ENCODE data around the gene DDAH1. TPM values are rescaled to one million over a fixed set of nuclear protein-coding genes. Genes with fewer than 3 reads are reported as not detected.
"Not testable (repeated sequence)": the region's sequence is repeated elsewhere in the genome, so short reads cannot be mapped to it uniquely, and the experiment has no call there.

The DDAH1 gene
- total and polyA plus RNA-seq, 2 experiments from 2014 or later: 9.1 to 15.5 TPM

DNA sequence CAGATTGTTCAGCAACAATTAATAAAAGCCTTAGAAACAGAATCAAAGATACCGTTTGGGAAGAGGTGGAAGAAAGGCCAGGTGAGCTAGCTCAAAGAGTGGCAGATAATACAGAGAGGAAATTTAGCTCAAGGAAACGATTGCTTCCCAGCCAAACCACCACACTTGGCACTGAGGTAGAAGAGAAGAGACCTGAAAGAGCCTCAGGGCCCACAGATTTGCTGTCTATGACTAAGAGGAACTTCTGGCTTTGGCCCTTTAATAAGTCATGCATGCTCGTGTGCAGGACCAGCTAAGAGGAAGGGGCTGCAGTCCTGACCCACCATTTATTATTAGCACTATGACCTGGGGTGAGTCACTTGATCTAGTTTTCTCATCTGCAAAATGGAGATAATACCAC, 115.7 kb downstream of the DDAH1 start:
- Histone ChIP-seq H3K27me3 (no peaks in the 10 kb centered on the region), H3K9me3 (ENCODE audit: low read depth) (no peaks in the 10 kb centered on the region), H3K36me3 (no peaks in the 10 kb centered on the region), H3K27ac (no peak overlapping the region), H3K4me3 (no peak overlapping the region), H3K4me1 (ENCODE audit: low read depth) (no peaks in the 10 kb centered on the region)
- TF ChIP-seq CTCF (IDR thresholded peaks at IDR 0.05; ENCODE audit: low read depth, low read length): no peak
- DNase-seq (ENCODE audit: low read depth in 1 of 2, low spot score in 1 of 2): no peak

DNA sequence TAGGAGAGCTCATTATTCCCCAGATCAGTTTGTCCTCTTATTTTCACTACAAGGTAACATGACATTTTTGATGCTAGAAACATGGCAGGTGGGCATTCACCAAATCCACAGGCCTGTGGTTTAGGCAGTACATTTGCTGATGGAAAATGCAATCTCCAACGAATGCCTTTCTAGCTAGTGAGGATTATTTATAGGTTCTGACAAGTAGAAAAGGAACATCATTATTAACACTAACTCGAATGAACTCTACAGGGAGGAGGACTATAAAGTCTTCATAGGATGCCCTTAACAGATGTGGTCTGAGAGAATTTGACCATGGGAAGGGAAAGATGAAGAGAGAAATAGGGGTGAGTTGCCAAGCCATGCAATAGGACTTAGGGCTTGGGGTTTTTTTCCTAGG, 117.1 kb downstream of the DDAH1 start:
- H3K27ac ChIP-seq: no peak overlapping the region
- H3K9me3 ChIP-seq (ENCODE audit: low read depth): no peaks in the 10 kb centered on the region
- DNase-seq (ENCODE audit: low read depth in 1 of 2, low spot score in 1 of 2): no peak
- no peak overlapping the region for H3K4me3 ChIP-seq
- H3K36me3 ChIP-seq: no peaks in the 10 kb centered on the region
- peaks cover 4% of the 10 kb centered on the region for H3K4me1 ChIP-seq (ENCODE audit: low read depth)
- no peaks in the 10 kb centered on the region for H3K27me3 ChIP-seq
- no peak for TF ChIP-seq CTCF (IDR thresholded peaks at IDR 0.05; ENCODE audit: low read depth, low read length)

- H3K9me3 ChIP-seq (ENCODE audit: low read depth); H3K27ac ChIP-seq; H3K4me3 ChIP-seq; H3K36me3 ChIP-seq; H3K4me1 ChIP-seq (ENCODE audit: low read depth); DNase-seq (ENCODE audit: low read depth in 1 of 2, low spot score in 1 of 2); H3K27me3 ChIP-seq: not testable (repeated sequence)
Observed at GRCh38 chr1:85347275-85347674, 117.7 kb downstream of the DDAH1 start.

GRCh38 chr1:85344256-85344694, 120.7 kb downstream of the DDAH1 start:
- no peak overlapping the region for H3K4me3 ChIP-seq
- peak; percentile 58 to 67 for DNase-seq (ENCODE audit: low read depth in 1 of 2, low spot score in 1 of 2)
- H3K27me3 ChIP-seq: no peaks in the 10 kb centered on the region

GRCh38 chr1:85343612-85344255, 121.2 kb downstream of the DDAH1 start:
- no peaks in the 10 kb centered on the region for H3K27me3 ChIP-seq
- H3K4me1 ChIP-seq (ENCODE audit: low read depth): peaks cover 4% of the 10 kb centered on the region
- H3K27ac ChIP-seq: no peak overlapping the region
- TF ChIP-seq CTCF (IDR thresholded peaks at IDR 0.05; ENCODE audit: low read depth, low read length): no peak
- H3K36me3 ChIP-seq: no peaks in the 10 kb centered on the region
- no peaks in the 10 kb centered on the region for H3K9me3 ChIP-seq (ENCODE audit: low read depth)
- DNase-seq (ENCODE audit: low read depth in 1 of 2, low spot score in 1 of 2): peak in 1 of 2 donors; percentile 81
- H3K4me3 ChIP-seq: no peak overlapping the region

More at GRCh38 chr1:85344256-85344694, 120.7 kb downstream of the DDAH1 start:
- TF ChIP-seq CTCF (IDR thresholded peaks at IDR 0.05; ENCODE audit: low read depth, low read length): peak; percentile 76
- Histone ChIP-seq H3K9me3 (ENCODE audit: low read depth) (no peaks in the 10 kb centered on the region), H3K4me1 (ENCODE audit: low read depth) (peaks cover 4% of the 10 kb centered on the region), H3K27ac (no peak overlapping the region), H3K36me3 (no peaks in the 10 kb centered on the region)

DNA sequence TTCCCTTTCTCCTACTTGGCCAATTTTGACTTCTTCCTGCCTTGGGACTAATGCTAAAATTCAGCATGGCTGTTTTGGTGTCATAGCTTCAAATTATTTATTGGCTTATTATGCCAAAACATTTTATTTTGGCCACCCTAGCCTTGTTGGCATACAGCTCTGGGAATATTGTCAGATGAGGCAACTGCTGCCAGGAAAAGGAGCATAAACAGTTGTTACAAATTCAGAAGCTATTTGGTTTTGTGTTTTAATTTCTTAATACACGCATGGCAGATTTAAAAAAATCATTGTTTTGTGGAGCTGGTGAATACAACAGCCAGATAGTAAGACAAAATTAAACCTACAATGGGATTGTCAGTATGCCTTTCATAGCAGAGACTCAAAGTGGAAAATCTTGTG, 121.7 kb downstream of the DDAH1 start:
- no peak overlapping the region for H3K27ac ChIP-seq
- peaks cover 4% of the 10 kb centered on the region for H3K4me1 ChIP-seq (ENCODE audit: low read depth)
- DNase-seq (ENCODE audit: low read depth in 1 of 2, low spot score in 1 of 2): peak in 1 of 2 donors; percentile 37
- no peak for TF ChIP-seq CTCF (IDR thresholded peaks at IDR 0.05; ENCODE audit: low read depth, low read length)
- H3K4me3 ChIP-seq: no peak overlapping the region
- H3K27me3 ChIP-seq: no peaks in the 10 kb centered on the region
- no peaks in the 10 kb centered on the region for H3K9me3 ChIP-seq (ENCODE audit: low read depth)
- no peaks in the 10 kb centered on the region for H3K36me3 ChIP-seq

Measured in cardiac muscle cell (in vitro differentiated cells and primary cell).